Measurements from ENCODE around the gene VPS37C. TPM values are rescaled to one million over a fixed set of nuclear protein-coding genes. Genes with fewer than 3 reads are reported as not detected.

Gene VPS37C
- total RNA-seq, 4 donors from 2014 or later: 11.8 to 22.2 (median 13.6) TPM

DNA sequence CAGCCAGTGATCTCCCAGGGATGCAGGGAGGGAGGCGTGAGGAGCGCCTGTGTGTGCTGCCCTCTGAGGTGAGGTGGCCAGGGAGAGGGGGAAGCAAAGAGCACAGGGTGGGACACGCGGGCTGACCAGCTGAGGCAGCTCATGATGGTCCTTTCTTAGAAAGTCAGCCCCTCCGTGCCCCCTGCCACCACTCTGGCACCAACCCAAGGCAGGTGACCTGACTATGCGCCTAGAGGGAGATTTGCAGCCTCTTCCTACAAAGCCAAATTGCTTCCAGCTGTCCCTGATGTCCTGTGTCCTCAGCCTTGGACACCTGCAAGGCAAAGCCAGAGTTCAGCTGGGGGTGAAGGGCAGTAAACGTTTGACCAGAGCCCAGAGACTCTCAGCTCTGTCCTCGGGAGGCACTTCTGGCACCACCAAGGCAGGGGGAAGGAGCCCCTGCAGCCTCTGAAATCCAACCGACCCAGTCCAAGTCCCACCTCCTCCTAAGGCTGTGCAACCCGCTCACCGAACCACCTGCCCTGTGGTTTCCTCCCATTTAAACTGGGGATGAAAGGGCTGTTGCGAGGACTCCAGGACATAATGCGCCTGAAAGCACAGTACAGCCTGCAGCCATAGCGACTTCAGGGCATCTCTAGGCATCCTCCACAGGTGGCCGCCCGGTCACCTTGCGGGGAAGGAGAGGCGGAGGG is 32.1 kb downstream of the VPS37C start:
- no peak overlapping the region for H3K4me3 ChIP-seq
- no peak overlapping the region for H3K27ac ChIP-seq
- peaks cover 0 to 40% (median 0%) of the 10 kb centered on the region in 3 donors for H3K36me3 ChIP-seq
- 78 to 80% methylated on average over 15 to 17 of the region's 18 CpGs for WGBS, 2 donors
- no peak for DNase-seq (ENCODE audit: low spot score in 2 of 2)
- no peaks in the 10 kb centered on the region for H3K27me3 ChIP-seq
- no peak for TF ChIP-seq POLR2A (IDR thresholded peaks at IDR 0.05)
- TF ChIP-seq EP300 (IDR thresholded peaks at IDR 0.05): no peak
- TF ChIP-seq, protein P1, sequence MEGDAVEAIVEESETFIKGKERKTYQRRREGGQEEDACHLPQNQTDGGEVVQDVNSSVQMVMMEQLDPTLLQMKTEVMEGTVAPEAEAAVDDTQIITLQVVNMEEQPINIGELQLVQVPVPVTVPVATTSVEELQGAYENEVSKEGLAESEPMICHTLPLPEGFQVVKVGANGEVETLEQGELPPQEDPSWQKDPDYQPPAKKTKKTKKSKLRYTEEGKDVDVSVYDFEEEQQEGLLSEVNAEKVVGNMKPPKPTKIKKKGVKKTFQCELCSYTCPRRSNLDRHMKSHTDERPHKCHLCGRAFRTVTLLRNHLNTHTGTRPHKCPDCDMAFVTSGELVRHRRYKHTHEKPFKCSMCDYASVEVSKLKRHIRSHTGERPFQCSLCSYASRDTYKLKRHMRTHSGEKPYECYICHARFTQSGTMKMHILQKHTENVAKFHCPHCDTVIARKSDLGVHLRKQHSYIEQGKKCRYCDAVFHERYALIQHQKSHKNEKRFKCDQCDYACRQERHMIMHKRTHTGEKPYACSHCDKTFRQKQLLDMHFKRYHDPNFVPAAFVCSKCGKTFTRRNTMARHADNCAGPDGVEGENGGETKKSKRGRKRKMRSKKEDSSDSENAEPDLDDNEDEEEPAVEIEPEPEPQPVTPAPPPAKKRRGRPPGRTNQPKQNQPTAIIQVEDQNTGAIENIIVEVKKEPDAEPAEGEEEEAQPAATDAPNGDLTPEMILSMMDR (IDR thresholded peaks at IDR 0.05): no peak
- H3K4me1 ChIP-seq: peaks cover 0 to 30% (median 7%) of the 10 kb centered on the region in 4 donors
- no peaks in the 10 kb centered on the region for H3K9me3 ChIP-seq

DNA sequence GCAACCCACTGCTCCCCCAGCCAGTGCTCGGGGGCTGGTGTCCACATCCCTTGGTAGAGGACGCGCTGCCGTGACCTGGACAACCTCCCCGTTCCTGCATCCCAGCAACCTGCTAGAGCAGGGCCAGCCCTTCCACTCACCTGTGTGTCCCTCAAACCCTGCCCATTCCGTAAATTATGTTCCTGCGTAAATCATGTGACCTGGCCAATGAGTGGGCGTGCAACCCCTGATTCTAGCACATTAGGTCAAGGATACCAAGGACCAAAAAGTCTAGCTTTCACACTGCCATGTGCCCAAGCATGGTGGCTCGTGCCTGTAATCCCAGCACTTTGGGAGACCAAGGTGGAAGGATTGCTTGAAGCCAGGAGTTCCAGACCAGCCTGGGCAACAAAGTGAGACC is 33.2 kb downstream of the VPS37C start:
- H3K36me3 ChIP-seq: peaks cover 0 to 29% (median 0%) of the 10 kb centered on the region in 3 donors
- H3K27me3 ChIP-seq: no peaks in the 10 kb centered on the region
- H3K9me3 ChIP-seq: no peaks in the 10 kb centered on the region
- no peak for DNase-seq (ENCODE audit: low spot score in 2 of 2)
- TF ChIP-seq, protein P1 (IDR thresholded peaks at IDR 0.05): no peak
- TF ChIP-seq POLR2A (IDR thresholded peaks at IDR 0.05) (no peak), EP300 (IDR thresholded peaks at IDR 0.05) (no peak)
- H3K4me3 ChIP-seq: no peak overlapping the region
- H3K4me1 ChIP-seq: peaks cover 0 to 30% (median 7%) of the 10 kb centered on the region in 4 donors
- H3K27ac ChIP-seq: no peak overlapping the region
- 79 to 80% methylated on average over 9 of the region's 9 CpGs for WGBS, 2 donors

DNA sequence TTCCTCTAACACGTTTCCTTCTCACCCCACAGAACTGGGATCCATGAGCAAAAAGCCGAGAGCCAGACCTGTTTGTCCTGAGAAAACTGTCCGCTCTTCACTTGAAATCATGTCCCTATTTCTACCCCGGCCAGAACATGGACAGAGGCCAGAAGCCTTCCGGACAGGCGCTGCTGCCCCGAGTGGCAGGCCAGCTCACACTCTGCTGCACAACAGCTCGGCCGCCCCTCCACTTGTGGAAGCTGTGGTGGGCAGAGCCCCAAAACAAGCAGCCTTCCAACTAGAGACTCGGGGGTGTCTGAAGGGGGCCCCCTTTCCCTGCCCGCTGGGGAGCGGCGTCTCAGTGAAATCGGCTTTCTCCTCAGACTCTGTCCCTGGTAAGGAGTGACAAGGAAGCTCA is 35.0 kb downstream of the VPS37C start:
- no peak overlapping the region for H3K27ac ChIP-seq
- peak; percentile 32 to 33 for DNase-seq (ENCODE audit: low spot score in 2 of 2)
- TF ChIP-seq, protein P1 (IDR thresholded peaks at IDR 0.05): peak in 3 of 5 experiments; percentile 14 to 23 (median 19)
- TF ChIP-seq EP300 (IDR thresholded peaks at IDR 0.05) (no peak), POLR2A (IDR thresholded peaks at IDR 0.05) (no peak)
- H3K4me3 ChIP-seq: peak overlapping the region in 1 of 4 donors; percentile 10
- H3K9me3 ChIP-seq: no peaks in the 10 kb centered on the region
- H3K27me3 ChIP-seq: no peaks in the 10 kb centered on the region
- peaks cover 0 to 12% (median 0%) of the 10 kb centered on the region in 3 donors for H3K36me3 ChIP-seq
- 31 to 46% methylated on average over 10 to 14 of the region's 14 CpGs for WGBS, 2 donors
- H3K4me1 ChIP-seq: peaks cover 0 to 30% (median 7%) of the 10 kb centered on the region in 4 donors

DNA sequence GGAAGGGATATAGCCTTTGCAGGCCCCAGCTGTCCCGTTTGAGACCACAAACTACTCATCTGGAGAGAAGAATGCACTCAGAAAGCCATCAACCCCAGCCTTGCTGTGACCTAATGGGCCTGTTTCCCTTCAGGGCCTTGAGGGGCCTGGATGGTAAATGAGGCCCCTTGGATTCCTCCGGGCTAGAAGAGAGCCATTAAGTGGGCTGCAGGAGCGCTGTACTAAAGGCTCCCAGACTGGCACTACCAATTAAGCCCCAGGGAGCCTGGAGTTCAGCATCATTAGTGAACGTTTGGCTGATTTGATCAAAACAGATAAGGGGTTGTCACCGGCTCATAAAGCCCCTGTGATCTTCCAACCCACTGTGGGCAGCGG is 35.9 kb downstream of the VPS37C start:
- Histone ChIP-seq H3K27ac (no peak overlapping the region), H3K27me3 (no peaks in the 10 kb centered on the region), H3K9me3 (no peaks in the 10 kb centered on the region), H3K36me3 (peaks cover 0 to 7% (median 0%) of the 10 kb centered on the region in 3 donors), H3K4me3 (no peak overlapping the region), H3K4me1 (peaks cover 0 to 28% (median 6%) of the 10 kb centered on the region in 4 donors)
- WGBS, 2 donors: 67 to 73% methylated on average over 6 of the region's 6 CpGs
- TF ChIP-seq POLR2A (IDR thresholded peaks at IDR 0.05): no peak
- no peak for TF ChIP-seq EP300 (IDR thresholded peaks at IDR 0.05)
- DNase-seq (ENCODE audit: low spot score in 2 of 2): no peak

DNA sequence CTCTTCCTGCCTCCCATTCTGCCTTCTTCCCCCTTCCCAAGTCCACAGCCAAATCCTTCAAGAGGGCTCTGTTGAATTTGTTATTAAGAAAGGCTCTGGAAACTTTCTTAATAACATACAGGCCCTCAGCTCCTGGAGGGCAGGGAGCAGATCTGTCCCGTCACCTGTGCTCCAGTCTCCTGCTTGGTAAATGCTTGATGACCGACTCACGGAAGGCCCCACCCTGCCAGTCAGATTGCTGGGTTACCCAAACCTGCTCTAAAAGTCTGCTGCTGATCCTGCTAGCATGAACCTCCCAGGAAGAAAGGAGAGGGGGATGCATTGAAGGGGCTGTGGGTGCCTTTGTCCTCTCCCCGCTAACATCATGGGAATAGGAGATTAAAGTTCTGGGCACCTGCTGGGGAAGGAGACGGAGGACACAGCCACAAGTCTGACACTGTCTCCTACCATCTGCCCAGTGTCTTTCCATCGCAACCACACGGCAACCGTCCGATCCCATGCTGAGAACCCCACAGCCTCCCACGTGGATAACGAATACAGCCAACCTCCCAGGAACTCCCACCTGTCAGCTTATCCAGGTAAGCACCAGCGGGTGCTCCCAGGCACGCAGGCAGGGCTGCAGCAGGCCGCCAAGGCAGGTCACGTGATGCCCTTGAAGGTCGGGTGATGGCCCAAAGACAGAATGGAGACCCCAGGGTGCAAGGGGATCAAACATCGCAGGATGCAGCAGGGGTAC is 36.5 kb downstream of the VPS37C start:
- Histone ChIP-seq H3K4me3 (no peak overlapping the region), H3K36me3 (peaks cover 0 to 7% (median 0%) of the 10 kb centered on the region in 3 donors), H3K27me3 (no peaks in the 10 kb centered on the region), H3K9me3 (no peaks in the 10 kb centered on the region), H3K4me1 (peaks cover 0 to 22% (median 2%) of the 10 kb centered on the region in 4 donors), H3K27ac (no peak overlapping the region)
- no peak for DNase-seq (ENCODE audit: low spot score in 2 of 2)
- 77 to 91% methylated on average over 8 to 17 of the region's 17 CpGs for WGBS, 2 donors
- TF ChIP-seq EP300 (IDR thresholded peaks at IDR 0.05) (no peak), POLR2A (IDR thresholded peaks at IDR 0.05) (no peak)

Data from tibial nerve (tissue), 4 donors.